ENCODE results near the gene UCMA. TPM values are rescaled to one million over a fixed set of nuclear protein-coding genes. Genes with fewer than 3 reads are reported as not detected.
"Not testable (repeated sequence)": the region's sequence is repeated elsewhere in the genome, so short reads cannot be mapped to it uniquely, and the experiment has no call there.

UCMA gene
- total RNA-seq, 4 donors from 2014 or later, result not detected

DNA sequence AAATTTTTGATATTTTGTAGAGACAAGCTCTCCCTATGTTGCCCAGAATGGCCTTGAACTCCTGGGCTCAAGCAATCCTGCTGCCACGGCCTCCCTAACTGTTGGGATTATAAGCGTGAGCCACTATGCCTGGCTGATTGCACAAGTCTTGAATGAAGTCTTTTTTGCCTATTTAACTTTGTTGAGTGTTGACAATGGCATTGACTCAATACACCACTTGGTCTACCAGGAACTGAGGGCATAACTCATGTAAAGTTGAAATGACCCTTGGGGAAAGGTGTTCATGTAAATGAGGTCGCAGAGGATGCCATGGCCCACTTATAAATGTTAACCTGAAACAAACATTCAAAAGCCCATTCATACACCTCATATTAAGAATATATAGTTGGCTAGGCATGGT is 7.4 kb upstream of the UCMA start:
- DNase-seq, result no peak
- no peaks in the 10 kb centered on the region for H3K4me1 ChIP-seq
- WGBS, 2 donors, result 70 to 92% methylated on average over 2 of the region's 3 CpGs
- H3K36me3 ChIP-seq, result no peaks in the 10 kb centered on the region
- no peaks in the 10 kb centered on the region for H3K9me3 ChIP-seq
- no peak overlapping the region for H3K27ac ChIP-seq
- intact Hi-C loops (cut with DNase I), result no loop called here
- TF ChIP-seq POLR2A (IDR thresholded peaks at IDR 0.05), result no peak
- TF ChIP-seq, protein P1, sequence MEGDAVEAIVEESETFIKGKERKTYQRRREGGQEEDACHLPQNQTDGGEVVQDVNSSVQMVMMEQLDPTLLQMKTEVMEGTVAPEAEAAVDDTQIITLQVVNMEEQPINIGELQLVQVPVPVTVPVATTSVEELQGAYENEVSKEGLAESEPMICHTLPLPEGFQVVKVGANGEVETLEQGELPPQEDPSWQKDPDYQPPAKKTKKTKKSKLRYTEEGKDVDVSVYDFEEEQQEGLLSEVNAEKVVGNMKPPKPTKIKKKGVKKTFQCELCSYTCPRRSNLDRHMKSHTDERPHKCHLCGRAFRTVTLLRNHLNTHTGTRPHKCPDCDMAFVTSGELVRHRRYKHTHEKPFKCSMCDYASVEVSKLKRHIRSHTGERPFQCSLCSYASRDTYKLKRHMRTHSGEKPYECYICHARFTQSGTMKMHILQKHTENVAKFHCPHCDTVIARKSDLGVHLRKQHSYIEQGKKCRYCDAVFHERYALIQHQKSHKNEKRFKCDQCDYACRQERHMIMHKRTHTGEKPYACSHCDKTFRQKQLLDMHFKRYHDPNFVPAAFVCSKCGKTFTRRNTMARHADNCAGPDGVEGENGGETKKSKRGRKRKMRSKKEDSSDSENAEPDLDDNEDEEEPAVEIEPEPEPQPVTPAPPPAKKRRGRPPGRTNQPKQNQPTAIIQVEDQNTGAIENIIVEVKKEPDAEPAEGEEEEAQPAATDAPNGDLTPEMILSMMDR (IDR thresholded peaks at IDR 0.05), result no peak
- H3K4me3 ChIP-seq, result no peak overlapping the region
- peaks cover 0 to 5% (median 0%) of the 10 kb centered on the region in 4 donors for H3K27me3 ChIP-seq

DNA sequence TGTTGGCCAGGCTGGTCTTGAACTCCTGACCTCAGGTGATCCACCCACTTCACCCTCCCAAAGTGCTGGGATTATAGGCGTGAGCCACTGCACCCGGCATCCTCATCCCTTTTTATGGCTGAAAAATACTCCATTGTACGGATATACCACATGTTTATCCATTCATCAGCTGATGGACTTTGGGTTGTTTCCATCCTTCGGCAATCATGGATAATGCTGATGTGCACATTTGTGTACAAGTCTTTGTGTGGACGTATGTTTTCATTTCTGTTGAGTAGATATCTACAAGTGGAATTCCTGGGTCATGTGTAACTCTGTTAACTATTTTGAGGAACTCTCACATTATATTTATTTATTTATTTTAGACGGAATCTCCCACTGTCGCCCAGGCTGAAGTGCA is 5.7 kb upstream of the UCMA start:
- intact Hi-C loops (cut with DNase I), result no loop called here
- H3K4me3 ChIP-seq, result no peak overlapping the region
- no peaks in the 10 kb centered on the region for H3K9me3 ChIP-seq
- no peaks in the 10 kb centered on the region for H3K36me3 ChIP-seq
- no peak for DNase-seq
- no peak overlapping the region for H3K27ac ChIP-seq
- TF ChIP-seq POLR2A (IDR thresholded peaks at IDR 0.05), result no peak
- TF ChIP-seq, protein P1 (IDR thresholded peaks at IDR 0.05), result no peak
- H3K27me3 ChIP-seq, result peaks cover 0 to 7% (median 0%) of the 10 kb centered on the region in 4 donors
- WGBS, 2 donors, result 88 to 92% methylated on average over 7 of the region's 7 CpGs
- no peaks in the 10 kb centered on the region for H3K4me1 ChIP-seq

DNA sequence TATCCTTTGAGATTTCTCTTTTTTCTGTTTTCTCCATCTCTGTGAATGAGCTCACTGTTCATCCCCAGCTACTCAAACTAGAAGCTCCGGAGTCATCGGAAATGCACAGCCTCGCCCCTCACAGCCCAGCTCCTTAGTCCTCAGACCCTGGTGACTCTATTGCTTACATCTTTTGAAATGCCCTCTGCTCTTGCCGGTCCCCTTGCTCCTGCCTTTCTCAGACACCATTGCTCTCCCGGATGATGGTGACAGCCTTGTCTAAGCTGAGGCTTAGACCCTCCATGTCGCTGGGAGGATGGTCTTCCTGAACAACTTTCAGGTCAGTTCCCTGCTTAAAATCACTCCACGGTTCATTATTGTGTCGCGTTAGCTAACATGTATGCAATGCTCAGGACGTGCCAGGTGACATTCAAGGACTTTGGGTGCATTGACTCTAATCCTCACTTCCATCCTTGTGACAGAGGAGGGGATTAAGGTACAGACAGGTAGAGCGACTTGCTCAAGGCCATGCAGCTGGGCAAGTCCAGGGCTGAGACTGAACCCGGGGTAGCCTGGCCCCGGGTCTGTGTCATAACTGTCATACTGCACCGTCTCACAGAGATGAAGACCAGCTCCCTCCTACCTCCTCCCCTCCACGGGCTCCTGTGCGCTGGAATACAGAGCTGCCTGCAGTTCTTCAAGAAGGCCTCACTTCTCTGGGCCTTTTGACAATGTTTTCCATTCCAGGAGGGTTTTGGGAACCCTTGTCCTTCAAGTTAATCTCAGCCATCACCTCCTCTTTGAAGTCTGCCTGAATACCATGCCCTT is 4.3 kb upstream of the UCMA start:
- intact Hi-C loops (cut with DNase I), result no loop called here
- 71 to 75% methylated on average over 13 to 16 of the region's 16 CpGs for WGBS, 2 donors
- Histone ChIP-seq H3K36me3 (no peaks in the 10 kb centered on the region), H3K27ac (no peak overlapping the region), H3K4me3 (no peak overlapping the region), H3K9me3 (no peaks in the 10 kb centered on the region), H3K27me3 (peaks cover 0 to 22% (median 0%) of the 10 kb centered on the region in 4 donors), H3K4me1 (no peaks in the 10 kb centered on the region)
- TF ChIP-seq, protein P1 (IDR thresholded peaks at IDR 0.05), result no peak
- TF ChIP-seq POLR2A (IDR thresholded peaks at IDR 0.05), result no peak
- DNase-seq, result no peak

DNA sequence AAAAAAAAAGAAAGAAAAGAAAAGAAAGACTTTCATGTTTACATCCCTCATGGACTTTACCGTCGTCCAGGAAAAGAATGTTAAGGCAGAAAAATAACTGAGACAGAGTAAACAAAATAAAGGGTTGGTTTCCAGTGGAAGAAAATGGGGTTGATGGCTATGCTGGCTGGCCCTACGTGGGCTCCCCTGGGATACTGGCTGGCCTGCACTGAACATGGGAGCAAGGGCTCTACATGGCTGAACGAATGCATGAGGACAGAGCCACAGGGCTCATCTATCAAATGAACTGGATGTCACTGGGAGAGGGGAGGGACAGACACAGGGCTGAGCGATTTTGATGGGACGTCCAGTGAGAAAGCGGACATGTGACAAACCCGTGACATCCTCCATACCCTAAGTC is 2.5 kb upstream of the UCMA start:
- WGBS, 2 donors, result 64 to 65% methylated on average over 8 of the region's 8 CpGs
- Histone ChIP-seq H3K27ac (no peak overlapping the region), H3K9me3 (no peaks in the 10 kb centered on the region), H3K4me3 (no peak overlapping the region), H3K27me3 (peaks cover 0 to 31% (median 0%) of the 10 kb centered on the region in 4 donors), H3K36me3 (no peaks in the 10 kb centered on the region), H3K4me1 (no peaks in the 10 kb centered on the region)
- DNase-seq, result no peak
- intact Hi-C loops (cut with DNase I), result no loop called here
- no peak for TF ChIP-seq POLR2A (IDR thresholded peaks at IDR 0.05)
- TF ChIP-seq, protein P1 (IDR thresholded peaks at IDR 0.05), result no peak

GRCh38 chr10:13234736-13235135 is 562 bp upstream of the UCMA start:
- intact Hi-C loops (cut with DNase I); DNase-seq; H3K4me1 ChIP-seq; H3K36me3 ChIP-seq; H3K4me3 ChIP-seq; H3K9me3 ChIP-seq; H3K27ac ChIP-seq: not testable (repeated sequence)
- WGBS, 2 donors, result 73 to 84% methylated on average over 7 to 11 of the region's 13 CpGs
- peaks cover 0 to 31% (median 0%) of the 10 kb centered on the region in 4 donors for H3K27me3 ChIP-seq
